Immature natural killer cell (primary cell): Measurements from ENCODE around the gene SLC25A22. TPM values are rescaled to one million over a fixed set of nuclear protein-coding genes. Genes with fewer than 3 reads are reported as not detected.
A peak's percentile ranks its signal among the peaks of the same experiment; 100 is the strongest.

Source experiments
- DNase-seq, 3 donors: peaks; one replicate each; pipeline ENCODE4 v3.0.0; 2022; ENCODE audit warnings: mixed read lengths in 1 of 3
- H3K27ac Mint-ChIP-seq, 6 donors: one replicate each; pipeline ENCODE4 v1.8.0; 2020; ENCODE audit warnings: mixed read lengths in 6 of 6, mild to moderate bottlenecking in 5 of 6, inconsistent platforms in 4 of 6, moderate library complexity in 3 of 6
- H3K27me3 Mint-ChIP-seq, 3 donors: one replicate each; pipeline ENCODE4 v1.8.0; 2020 to 2021; ENCODE audit warnings: low read depth in 3 of 3, mild to moderate bottlenecking in 3 of 3, mixed read lengths in 3 of 3, moderate library complexity in 3 of 3, inconsistent platforms in 1 of 3
- H3K36me3 Mint-ChIP-seq, 3 donors: one replicate each; pipeline ENCODE4 v1.8.0; 2020; ENCODE audit warnings: mixed read lengths in 3 of 3, inconsistent platforms in 2 of 3, mild to moderate bottlenecking in 2 of 3
- H3K4me1 Mint-ChIP-seq, 2 donors: one replicate each; pipeline ENCODE4 v1.8.0; 2020; ENCODE audit warnings: inconsistent platforms in 2 of 2, mild to moderate bottlenecking in 2 of 2, mixed read lengths in 2 of 2, moderate library complexity in 1 of 2
- H3K4me3 Mint-ChIP-seq, 5 donors: one replicate each; pipeline ENCODE4 v1.8.0; 2020; ENCODE audit warnings: mild to moderate bottlenecking in 5 of 5, mixed read lengths in 5 of 5, inconsistent platforms in 3 of 5, moderate library complexity in 3 of 5
- H3K9me3 Mint-ChIP-seq, 6 donors: one replicate each; pipeline ENCODE4 v1.8.0; 2020; ENCODE audit warnings: mild to moderate bottlenecking in 6 of 6, mixed read lengths in 6 of 6, inconsistent platforms in 4 of 6, moderate library complexity in 3 of 6
- polyA plus RNA-seq, 3 donors: library from polyadenylated mRNA; unstranded; fragments of 300-500 nt; fragmentation: Illumina TruSeq; gene quantifications; one replicate each; pipeline ENCODE4 v1.2.3, GENCODE V29; 2021

SLC25A22 gene
- polyA plus RNA-seq, 3 donors from 2014 or later = 5.2 to 14.9 (median 7.7) TPM

- DNase-seq = no peak
- H3K27ac Mint-ChIP-seq = peak overlapping the region in 1 of 6 donors; percentile 45
- H3K4me1 Mint-ChIP-seq = peaks cover 0 to 35% of the 10 kb centered on the region in 2 donors
- peaks cover 0 to 5% (median 4%) of the 10 kb centered on the region in 3 donors for H3K36me3 Mint-ChIP-seq
- no peak overlapping the region for H3K4me3 Mint-ChIP-seq
- H3K27me3 Mint-ChIP-seq = peaks cover 10 to 18% (median 16%) of the 10 kb centered on the region in 3 donors
- no peaks in the 10 kb centered on the region for H3K9me3 Mint-ChIP-seq
Observed at GRCh38 chr11:823441-824291, 25.6 kb upstream of the SLC25A22 start.

- H3K9me3 Mint-ChIP-seq = no peaks in the 10 kb centered on the region
- peak overlapping the region in 3 of 6 donors; percentile 34 to 61 (median 55) for H3K27ac Mint-ChIP-seq
- DNase-seq = no peak
- peaks cover 8 to 11% (median 10%) of the 10 kb centered on the region in 3 donors for H3K27me3 Mint-ChIP-seq
- peaks cover 0 to 26% of the 10 kb centered on the region in 2 donors for H3K4me1 Mint-ChIP-seq
- peaks cover 0 to 5% (median 4%) of the 10 kb centered on the region in 3 donors for H3K36me3 Mint-ChIP-seq
- H3K4me3 Mint-ChIP-seq = peak overlapping the region in 4 of 5 donors; percentile 35 to 92 (median 77)
Observed at GRCh38 chr11:821512-822371, 23.7 kb upstream of the SLC25A22 start.

GRCh38 chr11:820655-821511 lies 22.8 kb upstream of the SLC25A22 start:
- Mint-ChIP-seq H3K9me3 (no peaks in the 10 kb centered on the region), H3K4me3 (peak overlapping the region; percentile 79 to 92 (median 89)), H3K27me3 (peaks cover 5 to 13% (median 6%) of the 10 kb centered on the region in 3 donors), H3K27ac (peak overlapping the region in 4 of 6 donors; percentile 34 to 87 (median 70)), H3K4me1 (peaks cover 0 to 22% of the 10 kb centered on the region in 2 donors), H3K36me3 (peaks cover 0 to 5% (median 4%) of the 10 kb centered on the region in 3 donors)
- DNase-seq = no peak

- Mint-ChIP-seq H3K27ac (peak overlapping the region; percentile 48 to 94 (median 90)), H3K27me3 (peaks cover 2 to 13% (median 4%) of the 10 kb centered on the region in 3 donors), H3K36me3 (peaks cover 0 to 2% (median 2%) of the 10 kb centered on the region in 3 donors), H3K9me3 (no peaks in the 10 kb centered on the region), H3K4me1 (peaks cover 0 to 20% of the 10 kb centered on the region in 2 donors), H3K4me3 (peak overlapping the region; percentile 79 to 92 (median 89))
- DNase-seq = peak; percentile 95 to 96 (median 96)
Observed at GRCh38 chr11:819943-820649, 22.0 kb upstream of the SLC25A22 start.

GRCh38 chr11:819129-819931 lies 21.2 kb upstream of the SLC25A22 start:
- Mint-ChIP-seq H3K36me3 (no peaks in the 10 kb centered on the region), H3K27me3 (peaks cover 0 to 13% (median 2%) of the 10 kb centered on the region in 3 donors), H3K4me1 (peaks cover 0 to 18% of the 10 kb centered on the region in 2 donors), H3K4me3 (peak overlapping the region; percentile 79 to 92 (median 89)), H3K9me3 (no peaks in the 10 kb centered on the region), H3K27ac (peak overlapping the region in 5 of 6 donors; percentile 39 to 94 (median 64))
- peak; percentile 90 to 94 (median 93) for DNase-seq

GRCh38 chr11:818396-819128 lies 20.5 kb upstream of the SLC25A22 start, which contains the start of gene PNPLA2:
PNPLA2 (plus strand) TSS chr11:818914; CDS start chr11:819719, 805 bp downstream.
- H3K9me3 Mint-ChIP-seq = no peaks in the 10 kb centered on the region
- H3K4me1 Mint-ChIP-seq = peaks cover 0 to 18% of the 10 kb centered on the region in 2 donors
- H3K27ac Mint-ChIP-seq = peak within 1 kb of the TSS; percentile 39 to 94 (median 70)
- H3K4me3 Mint-ChIP-seq = peak within 1 kb of the TSS; percentile 81 to 92 (median 89)
- H3K36me3 Mint-ChIP-seq = no peaks in the 10 kb centered on the region
- no peak for DNase-seq
- peaks cover 0 to 13% (median 2%) of the 10 kb centered on the region in 3 donors for H3K27me3 Mint-ChIP-seq

GRCh38 chr11:816433-816779 lies 18.3 kb upstream of the SLC25A22 start:
- no peaks in the 10 kb centered on the region for H3K36me3 Mint-ChIP-seq
- peak overlapping the region in 1 of 5 donors; percentile 21 for H3K4me3 Mint-ChIP-seq
- no peak overlapping the region for H3K27ac Mint-ChIP-seq
- peaks cover 8 to 20% of the 10 kb centered on the region in 2 donors for H3K4me1 Mint-ChIP-seq
- no peaks in the 10 kb centered on the region for H3K9me3 Mint-ChIP-seq
- no peak for DNase-seq
- peaks cover 2 to 15% (median 2%) of the 10 kb centered on the region in 3 donors for H3K27me3 Mint-ChIP-seq

- Mint-ChIP-seq H3K27me3 (peaks cover 2 to 15% (median 2%) of the 10 kb centered on the region in 3 donors), H3K4me3 (peak overlapping the region in 1 of 5 donors; percentile 21), H3K4me1 (peaks cover 13 to 21% of the 10 kb centered on the region in 2 donors), H3K27ac (no peak overlapping the region), H3K9me3 (no peaks in the 10 kb centered on the region), H3K36me3 (no peaks in the 10 kb centered on the region)
- no peak for DNase-seq
Observed at GRCh38 chr11:815675-816432, 17.8 kb upstream of the SLC25A22 start.

GRCh38 chr11:813456-814096 lies 15.5 kb upstream of the SLC25A22 start:
- no peak for DNase-seq
- Mint-ChIP-seq H3K27me3 (peaks cover 5 to 17% (median 9%) of the 10 kb centered on the region in 3 donors), H3K4me1 (peaks cover 27 to 29% of the 10 kb centered on the region in 2 donors), H3K36me3 (no peaks in the 10 kb centered on the region), H3K27ac (peak overlapping the region in 1 of 6 donors; percentile 51), H3K4me3 (no peak overlapping the region), H3K9me3 (no peaks in the 10 kb centered on the region)

GRCh38 chr11:813072-813455 lies 15.0 kb upstream of the SLC25A22 start:
- no peak for DNase-seq
- Mint-ChIP-seq H3K4me1 (peaks cover 30 to 32% of the 10 kb centered on the region in 2 donors), H3K27me3 (peaks cover 5 to 19% (median 9%) of the 10 kb centered on the region in 3 donors), H3K9me3 (no peaks in the 10 kb centered on the region), H3K4me3 (no peak overlapping the region), H3K36me3 (no peaks in the 10 kb centered on the region), H3K27ac (no peak overlapping the region)
